Gastroesophageal sphincter (tissue), 4 donors: ENCODE data around the gene SRRM4. TPM values are rescaled to one million over a fixed set of nuclear protein-coding genes. Genes with fewer than 3 reads are reported as not detected.

Source experiments
- ATAC-seq: fragments of 150-250 bp; one replicate; pipeline ENCODE4 v1.9.1; 2016; ENCODE audit warnings: mild to moderate bottlenecking, moderate library complexity
- H3K27ac ChIP-seq, 4 donors: fragments of 200-600 bp; sonication (generic) in 3 of 4; 1 replicate in 3 of 4; 2 replicates in 1 of 4; pipeline ENCODE4 v1.5.1; 2016 to 2019
- H3K27me3 ChIP-seq: fragments of 200-600 bp; sonication (generic); one replicate; pipeline ENCODE4 v1.5.1; 2019
- H3K36me3 ChIP-seq, 2 donors: fragments of 200-600 bp; sonication (generic); one replicate each; pipeline ENCODE4 v1.5.1; 2019; ENCODE audit warnings: control low read depth in 1 of 2
- H3K4me1 ChIP-seq, 3 donors: fragments of 200-600 bp; sonication (generic); 1 replicate in 2 of 3; 2 replicates in 1 of 3; pipeline ENCODE4 v1.5.1; 2016 to 2019; ENCODE audit warnings: control low read depth in 2 of 3
- H3K4me3 ChIP-seq, 2 donors: fragments of 200-600 bp; sonication (generic); one replicate each; pipeline ENCODE4 v1.5.1; 2019; ENCODE audit warnings: mild to moderate bottlenecking in 1 of 2, moderate library complexity in 1 of 2
- H3K9me3 ChIP-seq, 3 donors: fragments of 200-600 bp; sonication (generic); one replicate each; pipeline ENCODE4 v1.5.1; 2017 to 2019; ENCODE audit warnings: control low read depth in 2 of 3
- CTCF ChIP-seq, 4 experiments: fragments of 200-600 bp in 2 of 4; fragments of 450-650 bp in 2 of 4; sonication (generic) in 1 of 4; IDR thresholded peaks; one replicate each; pipeline ENCODE4 v1.5.1; 2017 to 2019; ENCODE audit warnings: antibody characterized with exemption in 4 of 4, mild to moderate bottlenecking in 2 of 4, moderate library complexity in 2 of 4
- EP300 ChIP-seq: sonication (generic); formaldehyde crosslinking; IDR thresholded peaks from one replicate; pipeline ENCODE4 v1.6.1; 2017; ENCODE audit warnings: antibody characterized with exemption, mild to moderate bottlenecking
- POLR2A ChIP-seq, 2 donors: fragments of 450-650 bp; IDR thresholded peaks; one replicate each; pipeline ENCODE4 v1.6.1; 2017; ENCODE audit warnings: antibody characterized with exemption in 2 of 2, mild to moderate bottlenecking in 2 of 2, moderate library complexity in 1 of 2
- POLR2AphosphoS5 ChIP-seq: sonication (generic); formaldehyde crosslinking; IDR thresholded peaks from one replicate; pipeline ENCODE4 v1.6.1; 2017; ENCODE audit warnings: antibody characterized with exemption
- WGBS, 2 donors: methylation state at CpG; one replicate each; pipeline ENCODE4 v1.1.5; 2018; ENCODE audit warnings: low coverage in 1 of 2; 5-methylcytosine and 5-hydroxymethylcytosine counted together
- total RNA-seq, 4 donors: library from RNA; depleted of rRNA; stranded (reverse); fragments of >200 nt; gene quantifications; one replicate each; pipeline ENCODE4 v1.1.0, GENCODE V29; 2016

SRRM4 gene
- total RNA-seq, result under 1 TPM in 1 of 4 donors, not detected in 3; 0.04 TPM

GRCh38 chr12:118981285-118982211, at the start of gene SRRM4:
Gene SRRM4 (plus strand): TSS chr12:118981541. CDS start chr12:118981883, 342 bp downstream.
- 2% methylated on average over 28 of the region's 64 CpGs; no CpG with 5 or more reads in 1 of the 2 donors for WGBS, 2 donors
- no peaks in the 10 kb centered on the region for H3K9me3 ChIP-seq
- H3K4me3 ChIP-seq, result peak within 1 kb of the TSS in 1 of 2 donors; percentile 6
- peaks cover 83% of the 10 kb centered on the region for H3K27me3 ChIP-seq
- no peak within 1 kb of the TSS for H3K27ac ChIP-seq
- no peak for ATAC-seq
- no peak for TF ChIP-seq EP300
- no peak for TF ChIP-seq CTCF (IDR thresholded peaks at IDR 0.05)
- no peak for TF ChIP-seq POLR2A (IDR thresholded peaks at IDR 0.05)
- no peak for TF ChIP-seq POLR2AphosphoS5
- H3K4me1 ChIP-seq, result peaks cover 0 to 21% (median 9%) of the 10 kb centered on the region in 3 donors
- no peaks in the 10 kb centered on the region for H3K36me3 ChIP-seq

- Histone ChIP-seq H3K36me3 (no peaks in the 10 kb centered on the region), H3K27ac (no peak overlapping the region), H3K9me3 (no peaks in the 10 kb centered on the region), H3K4me3 (no peak overlapping the region), H3K4me1 (no peaks in the 10 kb centered on the region), H3K27me3 (peaks cover 32% of the 10 kb centered on the region)
- no peak for TF ChIP-seq POLR2A (IDR thresholded peaks at IDR 0.05)
- no peak for TF ChIP-seq CTCF (IDR thresholded peaks at IDR 0.05)
- no peak for TF ChIP-seq POLR2AphosphoS5
- no peak for TF ChIP-seq EP300
- 32 to 42% methylated on average over 4 to 9 of the region's 10 CpGs for WGBS, 2 donors
- no peak for ATAC-seq
These were observed 35.1 kb upstream of the SRRM4 start for GRCh38 chr12:118946256-118946655.

GRCh38 chr12:118958520-118958919, 22.8 kb upstream of the SRRM4 start:
- Histone ChIP-seq H3K27me3 (peaks cover 7% of the 10 kb centered on the region), H3K27ac (no peak overlapping the region), H3K4me1 (no peaks in the 10 kb centered on the region), H3K9me3 (peaks cover 0 to 11% (median 0%) of the 10 kb centered on the region in 3 donors), H3K4me3 (no peak overlapping the region), H3K36me3 (no peaks in the 10 kb centered on the region)
- WGBS, 2 donors, result 28 to 90% methylated on average over 2 to 5 of the region's 5 CpGs
- no peak for ATAC-seq
- TF ChIP-seq CTCF (IDR thresholded peaks at IDR 0.05) (no peak), POLR2AphosphoS5 (no peak), EP300 (no peak), POLR2A (IDR thresholded peaks at IDR 0.05) (no peak)

- no peaks in the 10 kb centered on the region for H3K4me1 ChIP-seq
- H3K36me3 ChIP-seq, result no peaks in the 10 kb centered on the region
- peaks cover 0 to 11% (median 0%) of the 10 kb centered on the region in 3 donors for H3K9me3 ChIP-seq
- no peak overlapping the region for H3K27ac ChIP-seq
- 56 to 58% methylated on average over 4 of the region's 4 CpGs for WGBS, 2 donors
- ATAC-seq, result no peak
- H3K4me3 ChIP-seq, result no peak overlapping the region
- TF ChIP-seq EP300 (no peak), POLR2AphosphoS5 (no peak), CTCF (IDR thresholded peaks at IDR 0.05) (no peak), POLR2A (IDR thresholded peaks at IDR 0.05) (no peak)
- peaks cover 7% of the 10 kb centered on the region for H3K27me3 ChIP-seq
These were observed 22.0 kb upstream of the SRRM4 start for GRCh38 chr12:118959348-118959747.
